Measurements from ENCODE around the gene EMC10.

EMC10 gene

GRCh38 chr19:50461066-50461875 is 15.0 kb upstream of the EMC10 start:
- DNase-seq (ENCODE audit: low spot score): no peak
- peak; percentile 67 for TF ChIP-seq CTCF (IDR thresholded peaks at IDR 0.05)
- Histone ChIP-seq H3K4me3 (no peak overlapping the region), H3K27ac (no peak overlapping the region)

GRCh38 chr19:50462970-50463369 is 13.3 kb upstream of the EMC10 start:
- no peak for DNase-seq (ENCODE audit: low spot score)
- TF ChIP-seq CTCF (IDR thresholded peaks at IDR 0.05): no peak
- Histone ChIP-seq H3K27ac (no peak overlapping the region), H3K4me3 (no peak overlapping the region)

- H3K27ac ChIP-seq: no peak overlapping the region
- H3K4me3 ChIP-seq: no peak overlapping the region
- DNase-seq (ENCODE audit: low spot score): no peak
- no peak for TF ChIP-seq CTCF (IDR thresholded peaks at IDR 0.05)
Measured at GRCh38 chr19:50464348-50464747, 12.0 kb upstream of the EMC10 start.

- DNase-seq (ENCODE audit: low spot score): no peak
- Histone ChIP-seq H3K4me3 (no peak overlapping the region), H3K27ac (no peak overlapping the region)
- no peak for TF ChIP-seq CTCF (IDR thresholded peaks at IDR 0.05)
Measured at GRCh38 chr19:50465000-50465399, 11.3 kb upstream of the EMC10 start.

GRCh38 chr19:50465986-50466705 is 10.2 kb upstream of the EMC10 start:
- Histone ChIP-seq H3K4me3 (no peak overlapping the region), H3K27ac (no peak overlapping the region)
- TF ChIP-seq CTCF (IDR thresholded peaks at IDR 0.05): no peak
- DNase-seq (ENCODE audit: low spot score): no peak

- H3K27ac ChIP-seq: no peak overlapping the region
- no peak for TF ChIP-seq CTCF (IDR thresholded peaks at IDR 0.05)
- H3K4me3 ChIP-seq: no peak overlapping the region
- no peak for DNase-seq (ENCODE audit: low spot score)
Measured at GRCh38 chr19:50466706-50467039, 9.6 kb upstream of the EMC10 start.

GRCh38 chr19:50467566-50467965 is 8.7 kb upstream of the EMC10 start:
- DNase-seq (ENCODE audit: low spot score): no peak
- TF ChIP-seq CTCF (IDR thresholded peaks at IDR 0.05): no peak
- H3K27ac ChIP-seq: no peak overlapping the region
- no peak overlapping the region for H3K4me3 ChIP-seq

All from coronary artery (tissue), 2 donors.